HCT116 (cell line): Measurements from ENCODE around the gene TBKBP1.

Experiments
- JUND ChIP-seq: IDR thresholded peaks from 2 replicates; pipeline ENCODE4 v1.6.1; 2012
- ZNF274 ChIP-seq: fragments of 200-500 bp; sonication (Bioruptor generic); IDR thresholded peaks from 2 replicates; pipeline ENCODE4 v1.6.1; 2014; ENCODE audit warnings: mild to moderate bottlenecking, low read depth, low read length, inconsistent platforms

- no peak for TF ChIP-seq ZNF274
- no peak for TF ChIP-seq JUND
Measured at GRCh38 chr17:47719411-47720152, 25.6 kb downstream of the TBKBP1 start.
